Stimulated activated CD8-positive, alpha-beta memory T cell treated with anti-CD3 and anti-CD28 coated beads, Interleukin-7, amount 100 ng/mL, for 1 hour (primary cell): ENCODE data around the gene ANKRD6.

Experiments used
- DNase-seq, 2 donors: peaks; one replicate each; pipeline ENCODE4 v3.0.0-alpha.2; 2020; ENCODE audit warnings: low read depth in 2 of 2

Gene ANKRD6

DNA sequence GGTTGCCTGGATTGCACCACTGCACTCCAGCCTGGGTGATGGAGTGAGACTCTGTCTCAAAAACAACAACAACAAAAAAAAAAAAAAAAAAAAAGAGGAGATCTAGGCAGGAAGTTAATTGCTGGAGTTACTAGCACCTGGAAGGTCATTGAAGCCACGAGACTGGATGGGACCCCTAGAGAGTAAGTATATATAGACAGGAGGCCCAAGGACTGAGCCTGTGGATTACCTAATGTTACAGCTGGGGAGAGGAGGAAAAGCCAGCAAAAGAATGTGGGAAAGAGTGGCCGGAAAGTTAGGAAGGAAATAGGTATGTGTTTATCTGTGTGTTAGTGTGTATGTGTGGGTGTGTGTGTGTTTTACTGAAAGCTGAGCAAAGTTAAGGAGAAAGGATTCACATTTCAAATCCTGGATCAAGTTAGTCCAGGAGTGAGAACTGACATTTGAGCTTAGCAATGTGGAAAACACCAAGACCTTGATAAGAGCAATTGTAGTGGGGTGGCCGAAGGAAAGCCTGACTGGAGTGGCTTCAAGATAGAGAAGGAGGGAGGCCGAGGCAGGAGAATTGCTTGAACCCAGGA is 38.4 kb downstream of the ANKRD6 start:
- DNase-seq = no peak

DNA sequence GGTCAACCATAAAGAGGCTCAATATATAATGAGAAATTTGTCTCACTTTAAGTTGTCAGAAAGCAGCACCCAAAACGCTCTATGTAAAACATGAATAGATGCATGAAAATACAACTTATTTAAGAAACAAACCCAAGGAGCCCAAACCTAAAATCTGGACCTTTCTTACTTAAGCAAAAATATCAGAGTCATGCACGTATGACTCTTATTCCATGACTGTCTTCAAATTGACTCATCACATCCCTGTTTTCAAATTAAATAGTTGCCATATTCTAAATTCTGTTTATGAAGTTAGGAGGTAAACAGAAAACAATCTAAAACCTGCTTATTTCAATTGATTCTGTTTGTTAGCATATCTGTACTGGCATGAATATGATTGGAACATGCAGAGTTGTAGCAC is 42.1 kb downstream of the ANKRD6 start:
- no peak for DNase-seq

DNA sequence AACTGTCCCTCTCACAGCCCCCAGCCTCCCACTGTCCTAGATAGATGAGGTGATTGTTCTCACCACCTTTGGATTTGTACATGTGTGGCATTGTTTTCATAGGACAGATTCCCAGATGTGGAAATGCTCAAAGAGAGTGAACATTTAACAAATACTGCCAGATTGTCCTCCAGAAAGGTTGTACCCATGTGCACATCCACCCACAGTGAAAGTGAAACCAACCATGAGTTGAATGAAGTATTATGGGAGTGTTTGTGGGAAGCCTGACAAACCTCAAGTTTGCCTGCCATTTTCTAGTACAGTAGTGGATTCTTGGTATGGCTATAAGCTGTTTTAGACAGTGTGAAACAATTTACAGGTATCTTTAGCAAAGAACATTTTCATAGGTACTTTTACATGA is 42.7 kb downstream of the ANKRD6 start:
- no peak for DNase-seq

DNA sequence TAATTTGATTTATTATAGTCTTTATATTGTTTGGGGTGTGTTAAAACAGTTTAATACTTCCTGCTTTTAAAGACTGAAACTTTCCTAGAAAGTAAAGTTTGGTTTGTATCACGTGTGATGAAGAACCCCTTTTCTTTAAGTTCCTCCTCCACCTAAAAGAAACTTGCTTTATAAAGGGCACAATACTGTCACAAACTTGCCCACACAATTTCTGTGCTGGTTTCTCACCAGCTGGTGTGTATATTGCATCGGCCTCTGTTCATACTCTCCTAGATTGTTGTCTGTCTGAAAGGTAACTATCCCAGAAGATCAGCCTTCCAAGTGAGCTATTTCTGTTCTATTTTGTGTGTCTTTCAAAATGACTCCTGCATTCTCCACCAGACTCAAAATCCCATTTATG is 46.9 kb downstream of the ANKRD6 start:
- no peak for DNase-seq

DNA sequence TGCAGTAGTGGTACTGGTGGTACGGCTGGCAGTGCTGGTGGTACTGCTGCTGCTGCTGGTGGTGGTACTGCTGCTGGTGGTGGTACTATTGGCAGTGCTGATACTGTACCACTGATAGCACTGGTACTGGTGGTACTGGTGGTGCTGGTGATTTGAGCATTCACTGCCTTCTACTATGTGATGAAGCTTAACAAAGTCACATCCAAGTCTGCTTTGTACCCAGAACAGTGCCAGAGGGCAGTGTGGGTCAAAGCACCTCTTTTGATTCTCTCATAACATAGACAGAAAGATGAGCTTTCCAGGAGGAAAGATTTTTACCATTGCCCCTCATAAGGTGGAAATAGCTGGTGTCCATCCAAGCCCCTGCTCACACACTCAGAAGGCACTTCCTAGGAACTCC is 48.7 kb downstream of the ANKRD6 start:
- no peak for DNase-seq

DNA sequence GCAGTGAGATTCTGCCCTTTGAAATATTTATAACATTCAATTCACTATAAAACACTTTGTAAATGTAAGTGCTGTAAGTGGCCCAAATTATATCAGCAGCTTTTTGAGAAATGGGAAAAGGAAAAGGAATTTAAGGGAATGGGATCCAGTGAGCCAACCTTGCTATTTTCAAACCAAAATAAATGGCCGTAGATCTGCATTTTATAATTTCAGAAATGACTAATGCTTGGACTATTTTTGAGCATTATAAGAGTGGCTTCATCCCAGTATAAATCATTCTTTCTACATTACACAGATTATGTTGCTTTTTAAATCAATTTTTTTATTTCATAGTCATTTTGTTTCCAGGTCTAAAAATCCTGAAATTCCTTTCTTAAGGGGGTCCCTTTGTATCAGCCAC is 49.2 kb downstream of the ANKRD6 start:
- no peak for DNase-seq

DNA sequence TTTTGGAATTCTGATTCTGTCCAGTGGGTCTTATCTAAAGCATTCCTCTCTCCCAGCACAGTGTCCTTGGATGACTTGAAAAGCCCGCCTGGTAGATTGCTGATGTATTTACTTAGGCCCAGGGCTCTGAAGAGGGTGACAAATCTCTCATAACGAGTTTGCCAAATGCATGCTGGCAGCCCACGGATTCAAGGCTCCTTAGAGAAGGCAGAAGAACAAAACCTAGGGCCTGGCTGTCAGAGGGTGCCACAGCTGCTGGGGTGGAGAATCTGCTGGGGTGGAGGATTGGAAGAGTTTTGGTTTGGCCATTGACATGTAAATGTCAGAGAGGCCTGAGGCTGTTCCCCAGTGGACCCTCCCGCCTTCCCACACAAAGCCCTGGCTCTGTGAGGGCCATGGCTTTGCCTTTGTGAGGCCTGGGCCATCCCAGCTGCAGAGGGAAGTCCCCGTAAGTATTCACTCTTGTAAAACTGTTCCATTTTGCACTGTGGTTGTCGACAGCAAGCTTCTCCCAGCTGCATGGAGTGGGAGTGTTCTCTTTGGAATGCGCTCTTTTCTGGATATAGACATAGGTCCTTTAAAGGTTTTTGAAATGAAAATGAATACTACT is 50.3 kb downstream of the ANKRD6 start:
- DNase-seq = no peak

DNA sequence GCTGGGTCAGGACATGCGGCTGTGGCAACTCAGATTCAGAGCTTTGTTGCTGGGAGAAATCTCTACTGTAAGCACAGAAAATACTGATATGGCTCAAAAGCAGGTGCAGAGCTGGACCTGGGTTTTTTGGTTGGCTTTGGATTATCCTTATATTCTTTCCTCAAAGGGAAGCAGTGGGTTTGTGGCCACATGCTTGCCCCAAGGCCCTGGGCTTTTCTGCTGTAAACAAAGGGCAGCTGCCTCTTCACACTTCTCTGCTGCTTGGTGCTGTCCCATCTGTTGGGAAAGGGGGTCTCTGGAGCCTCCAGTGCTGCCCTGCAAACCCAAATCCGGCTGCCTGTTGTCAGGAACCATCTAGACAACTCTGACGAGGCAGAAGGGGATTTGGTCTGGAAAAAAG is 52.4 kb downstream of the ANKRD6 start:
- no peak for DNase-seq

DNA sequence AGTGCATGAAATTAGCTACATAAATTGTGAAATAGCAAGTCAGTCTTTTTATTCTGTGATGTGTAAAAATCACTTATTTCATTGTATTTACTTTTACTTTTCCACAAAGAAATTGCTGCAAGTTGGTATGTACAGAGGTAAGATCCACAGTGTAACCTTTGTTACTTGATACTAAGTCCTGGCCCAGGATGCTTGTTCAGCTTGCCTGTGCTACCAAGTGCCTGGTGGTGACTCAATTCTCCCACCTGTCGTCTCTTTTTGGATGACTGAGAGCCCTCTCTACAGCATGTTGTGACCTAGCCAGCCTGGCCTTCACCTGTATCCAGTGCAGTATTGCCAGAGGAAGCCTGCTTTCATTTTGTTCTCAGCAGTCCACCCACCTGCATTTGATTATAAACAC is 54.9 kb downstream of the ANKRD6 start:
- DNase-seq = no peak

DNA sequence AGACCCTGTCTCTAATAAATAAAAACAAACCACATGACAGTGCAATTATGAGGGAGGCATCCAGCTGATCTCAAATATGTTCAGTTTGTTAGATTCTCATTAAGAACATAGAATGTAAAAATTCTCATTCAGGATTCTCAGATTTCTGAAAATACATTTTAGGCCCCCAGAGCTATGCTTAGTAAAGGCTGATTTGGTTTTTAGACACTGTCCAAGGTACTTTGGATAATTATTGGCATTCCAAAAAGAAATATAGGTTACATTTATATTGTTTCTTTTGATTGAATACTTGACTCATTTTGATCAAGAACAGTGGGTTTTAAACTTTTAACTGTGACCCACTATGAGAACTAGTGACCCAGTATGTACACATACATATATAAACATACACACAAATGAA is 55.5 kb downstream of the ANKRD6 start:
- no peak for DNase-seq

DNA sequence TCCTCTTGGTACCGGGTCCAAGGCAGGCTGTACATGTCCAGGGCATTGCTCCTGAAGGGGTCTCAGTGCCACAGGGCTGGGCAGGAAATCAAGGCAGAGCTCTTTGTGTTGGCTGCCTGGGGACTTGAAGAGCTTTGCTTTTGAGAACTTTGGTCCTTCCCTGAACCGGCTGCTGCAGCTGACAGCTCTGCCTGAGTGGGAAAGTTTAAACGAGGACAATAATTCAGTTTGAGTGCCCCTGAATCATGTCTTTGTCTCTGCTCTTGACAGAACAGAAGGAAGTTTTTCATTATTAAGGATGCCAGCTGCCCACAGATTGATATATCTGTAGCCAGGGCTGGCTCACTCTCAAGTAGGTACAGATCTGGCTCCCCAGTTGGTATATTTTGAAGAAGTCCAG is 56.1 kb downstream of the ANKRD6 start:
- DNase-seq = no peak

DNA sequence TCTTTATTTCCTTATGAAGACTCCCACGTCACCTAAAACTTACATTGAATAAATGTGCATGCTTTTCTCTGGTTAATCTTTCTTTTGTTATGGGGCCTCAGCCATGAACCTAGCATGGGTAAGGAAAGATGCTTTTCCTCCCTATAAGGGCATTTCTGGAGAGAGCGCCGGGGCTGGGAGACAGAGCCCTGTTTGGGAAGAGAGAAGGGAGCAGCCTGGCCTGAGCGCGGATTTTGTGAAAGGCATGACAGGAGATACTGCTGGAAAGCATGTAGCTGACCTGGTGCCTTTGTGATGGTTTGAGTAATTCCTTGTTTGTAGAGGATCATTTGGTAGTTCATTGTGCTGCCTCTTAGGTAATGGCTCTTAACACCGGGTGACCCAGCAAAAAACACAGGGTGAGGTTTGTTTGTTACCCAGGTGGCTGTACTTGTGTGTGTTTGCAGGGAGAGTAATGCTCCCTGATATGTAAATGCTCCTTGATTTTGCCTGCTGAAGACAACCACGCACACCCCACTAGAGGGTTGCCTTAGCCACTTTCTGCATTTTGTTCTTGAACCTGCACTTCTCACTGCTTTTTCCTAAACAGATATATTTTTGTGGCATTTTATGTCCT is 59.2 kb downstream of the ANKRD6 start:
- no peak for DNase-seq

DNA sequence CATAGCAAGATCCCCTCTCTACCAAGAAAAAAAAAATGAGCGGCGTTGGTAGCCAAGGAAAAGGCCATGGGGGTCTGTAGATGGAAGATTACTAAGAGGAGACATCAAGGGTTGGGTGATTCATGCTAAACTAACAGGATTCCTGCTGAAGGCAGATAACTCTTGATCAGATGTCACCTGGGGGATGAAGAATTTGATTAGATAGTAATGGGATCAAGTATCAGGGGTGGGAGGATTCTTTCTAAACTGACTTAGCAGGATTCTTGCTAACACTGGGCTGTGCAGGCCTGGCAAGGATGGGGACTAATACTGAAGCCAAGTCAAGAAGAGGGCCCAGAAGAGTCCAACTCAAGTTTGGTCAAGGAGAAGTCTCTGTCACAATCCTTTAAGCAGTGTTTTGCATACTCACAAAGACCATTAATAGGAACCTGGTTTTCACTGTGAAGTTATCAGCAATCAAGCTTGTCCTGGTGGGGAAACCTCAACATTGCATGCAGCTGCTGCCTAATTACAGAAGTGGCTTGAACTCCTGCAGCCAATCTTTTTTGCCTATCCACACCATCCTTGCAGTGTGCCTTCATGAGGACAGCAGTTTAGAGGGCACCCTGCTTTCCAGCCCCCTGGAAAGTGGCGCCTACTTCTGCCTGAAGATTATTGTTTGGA is 61.3 kb downstream of the ANKRD6 start:
- DNase-seq = no peak

DNA sequence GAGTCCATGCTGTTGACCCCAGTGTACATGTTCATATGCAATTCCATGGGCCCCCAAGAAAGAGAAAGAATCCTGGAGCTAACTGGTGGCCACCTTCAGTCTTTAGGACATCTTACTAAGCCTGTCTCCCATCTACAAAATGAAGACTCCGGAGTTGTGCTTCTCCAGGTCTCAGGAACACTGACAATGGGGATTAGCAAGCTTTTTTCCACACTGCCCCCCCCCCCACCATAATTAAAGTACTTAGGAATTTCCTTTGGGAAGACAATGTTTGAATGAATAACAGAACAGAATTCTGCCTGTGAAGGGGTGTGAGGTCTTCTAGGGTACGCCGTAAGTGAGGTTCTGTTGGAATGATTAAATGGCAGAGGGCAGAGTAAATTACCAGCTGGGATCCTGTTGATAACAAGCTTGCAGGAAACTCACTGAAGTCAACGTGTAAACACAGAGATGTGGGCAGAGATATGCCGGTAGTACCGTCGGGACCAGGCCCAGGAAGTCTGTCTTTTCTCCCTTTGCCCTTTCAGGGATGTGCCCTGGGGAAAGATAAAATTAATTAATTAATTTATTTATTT is 63.1 kb downstream of the ANKRD6 start:
- no peak for DNase-seq

DNA sequence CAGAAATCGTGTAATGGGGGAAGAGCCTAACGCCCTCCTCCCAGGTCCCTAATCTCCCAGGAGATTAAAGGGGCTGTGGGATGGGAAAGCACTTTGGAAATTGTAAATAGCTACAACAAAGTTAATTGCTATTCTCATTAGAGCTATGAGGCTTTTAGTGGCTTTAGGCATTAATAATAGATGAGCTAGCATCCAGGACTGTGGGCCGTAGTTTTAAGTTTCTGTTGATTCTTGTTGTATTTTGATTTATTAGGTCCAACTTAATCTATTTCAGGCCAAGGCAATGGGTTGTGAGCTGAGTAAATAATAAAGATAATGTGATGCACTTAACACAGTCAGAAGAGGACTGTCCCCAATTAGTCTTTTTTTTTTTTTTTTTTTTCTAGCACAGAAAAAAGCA is 67.7 kb downstream of the ANKRD6 start:
- no peak for DNase-seq

DNA sequence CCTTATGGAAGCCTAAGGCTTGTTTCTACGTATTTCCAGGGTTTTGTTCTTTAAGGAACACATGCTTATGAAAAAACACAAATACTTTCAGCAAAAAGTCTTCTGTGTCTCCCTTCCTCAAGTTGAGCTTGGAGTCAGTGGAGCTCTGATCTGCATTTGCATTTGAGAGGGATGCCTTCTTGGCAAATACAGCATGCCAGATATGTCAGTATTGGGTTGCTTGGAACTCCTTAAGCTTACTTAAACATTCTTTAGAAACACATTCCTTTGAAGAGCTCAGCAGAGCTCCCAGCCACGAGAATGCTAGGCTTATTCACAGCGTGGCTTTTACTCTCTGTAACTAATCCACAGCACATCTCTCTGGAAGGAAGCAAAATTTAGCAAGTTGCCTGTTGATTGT is 68.3 kb downstream of the ANKRD6 start:
- DNase-seq = no peak

DNA sequence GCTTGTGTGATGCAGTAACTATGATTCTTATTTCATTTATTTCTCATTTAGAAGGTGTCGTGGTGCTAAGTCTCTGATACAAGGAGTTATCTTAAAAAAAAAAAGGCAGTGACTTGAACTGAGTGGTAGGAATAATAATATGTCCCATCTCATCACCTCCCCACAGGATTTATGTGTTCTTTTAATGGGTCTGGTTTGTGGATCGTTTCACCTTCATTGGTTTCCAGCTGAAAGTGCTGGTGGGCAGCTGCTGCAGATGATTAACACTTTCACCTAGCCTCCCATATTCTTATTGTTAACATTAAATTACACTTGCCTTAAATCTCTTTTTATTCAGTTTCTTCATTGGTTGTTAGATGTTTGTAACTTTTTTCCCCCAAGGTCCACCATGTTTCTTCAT is 68.8 kb downstream of the ANKRD6 start:
- no peak for DNase-seq

DNA sequence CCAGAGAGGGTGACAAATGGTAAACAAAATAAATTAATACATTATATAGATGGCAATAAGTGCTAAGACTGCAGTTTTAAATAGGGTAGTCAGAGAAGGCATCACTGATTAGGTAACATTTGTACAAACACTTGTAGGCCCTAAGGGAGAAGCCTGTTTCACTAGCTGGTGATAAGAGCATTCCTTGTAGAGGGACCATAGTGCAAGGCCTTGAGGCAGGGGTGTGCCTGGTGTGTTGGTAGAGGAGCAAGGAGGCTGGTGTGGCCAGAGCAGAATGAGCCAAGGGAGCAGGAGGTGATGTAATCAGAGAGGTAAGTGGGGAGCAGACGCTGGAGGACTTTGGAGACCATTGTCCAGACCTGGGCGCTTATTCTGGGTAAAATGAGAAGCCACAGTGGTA is 70.7 kb downstream of the ANKRD6 start:
- DNase-seq = no peak

DNA sequence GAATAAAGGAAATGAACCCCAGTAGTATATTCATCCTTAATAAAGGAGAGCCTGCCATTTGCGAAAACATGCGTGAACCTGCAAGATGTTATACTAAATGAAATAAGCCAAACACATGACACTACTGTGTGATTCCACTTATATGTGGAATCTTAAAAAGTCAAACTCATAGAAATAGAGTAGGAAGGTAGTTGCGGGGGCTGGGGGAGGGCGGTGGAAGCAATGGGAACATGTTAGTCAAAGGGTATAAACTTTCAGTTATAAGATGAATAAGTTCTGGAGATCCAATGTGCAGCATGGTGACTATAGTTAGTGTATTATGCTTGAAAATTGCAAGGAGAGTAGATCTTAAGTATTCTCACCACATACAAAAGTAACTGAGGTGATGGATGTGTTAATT is 72.9 kb downstream of the ANKRD6 start:
- no peak for DNase-seq

DNA sequence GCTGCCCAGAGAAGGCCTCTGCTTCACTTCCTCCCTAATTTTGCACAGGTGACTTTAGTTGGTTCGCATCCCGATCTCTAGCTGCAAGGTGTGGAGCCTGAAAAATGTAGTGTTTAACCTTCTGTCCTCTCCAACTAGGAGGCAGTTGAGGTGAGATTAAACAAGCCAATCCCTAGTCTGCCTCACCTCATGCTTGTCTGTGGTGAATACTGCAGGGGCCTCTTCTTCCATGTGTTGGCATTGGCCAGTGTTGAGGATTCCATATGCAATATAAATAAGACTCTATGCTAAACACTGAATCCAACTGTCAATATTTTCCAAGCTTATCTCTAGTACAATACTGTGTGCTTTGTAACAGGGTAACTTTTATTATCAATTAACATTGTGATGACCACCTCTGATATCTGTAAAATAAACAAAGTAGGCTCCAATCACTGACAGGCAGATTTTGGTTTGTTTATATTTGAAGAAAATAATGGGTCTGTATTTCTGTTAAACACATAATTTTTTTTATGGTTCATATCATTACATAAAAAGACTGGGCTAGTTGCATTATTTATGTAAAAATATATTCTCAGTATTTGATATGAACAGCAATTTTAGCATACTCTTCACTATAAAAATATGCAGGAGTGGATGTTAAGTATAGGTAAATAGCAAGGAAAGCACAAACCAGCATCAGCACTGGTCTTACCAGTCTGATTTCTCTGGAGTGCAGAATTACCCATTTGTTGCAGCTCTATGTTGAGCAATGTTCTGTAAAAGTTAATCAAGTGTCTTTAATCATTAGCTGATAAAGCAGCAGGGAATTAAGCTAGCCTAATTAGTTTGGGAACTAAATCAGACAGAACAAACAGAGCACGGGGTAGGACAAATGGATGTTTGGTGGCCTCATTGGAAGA is 74.0 kb downstream of the ANKRD6 start:
- no peak for DNase-seq

DNA sequence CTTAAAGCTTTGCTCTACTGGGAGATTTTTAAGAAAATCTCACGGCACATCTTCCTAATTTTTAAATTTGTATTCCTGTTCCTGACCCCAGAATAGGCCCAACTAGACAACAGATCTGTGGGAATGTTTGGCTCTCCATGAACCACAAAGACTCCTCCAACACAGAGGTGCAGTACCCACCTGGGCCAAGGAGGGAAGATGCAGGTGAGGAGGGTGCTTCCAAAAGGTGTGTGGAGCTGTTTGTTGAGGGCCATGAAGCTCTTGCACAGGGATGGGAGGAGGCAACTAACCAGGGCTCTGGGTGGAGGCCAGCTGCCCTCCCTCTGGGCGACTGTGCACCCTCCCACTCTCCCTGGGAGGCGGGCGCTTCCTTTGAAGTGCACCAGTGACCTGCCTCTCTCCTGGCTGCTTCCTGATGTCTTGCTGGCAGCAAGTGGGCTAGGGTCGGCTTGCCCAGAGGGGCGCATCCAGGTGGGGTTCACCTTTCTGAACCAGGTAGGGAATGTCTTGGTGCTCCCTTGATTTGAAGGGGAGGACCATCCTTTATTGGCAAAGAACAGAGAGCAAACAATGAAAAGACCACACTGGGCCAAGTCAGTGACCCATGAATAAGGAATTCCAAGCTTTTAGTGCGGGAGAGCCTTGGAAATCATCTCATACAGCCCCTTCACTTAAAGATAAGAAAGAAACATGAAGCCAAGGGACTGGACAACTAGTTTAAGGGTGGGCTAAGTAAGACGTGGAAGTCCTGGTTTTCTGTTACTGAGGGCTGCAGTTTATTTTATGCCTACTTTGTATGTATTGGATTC is 76.0 kb downstream of the ANKRD6 start:
- no peak for DNase-seq
